ENCODE measurements around the gene DKC1. TPM values are rescaled to one million over a fixed set of nuclear protein-coding genes. Genes with fewer than 3 reads are reported as not detected.

The DKC1 gene
- total and polyA plus RNA-seq, 2 of the 13 experiments (the other 11 are each of a cell fraction or from before 2014, with no cell fraction given) = 61.6 to 102 TPM

DNA sequence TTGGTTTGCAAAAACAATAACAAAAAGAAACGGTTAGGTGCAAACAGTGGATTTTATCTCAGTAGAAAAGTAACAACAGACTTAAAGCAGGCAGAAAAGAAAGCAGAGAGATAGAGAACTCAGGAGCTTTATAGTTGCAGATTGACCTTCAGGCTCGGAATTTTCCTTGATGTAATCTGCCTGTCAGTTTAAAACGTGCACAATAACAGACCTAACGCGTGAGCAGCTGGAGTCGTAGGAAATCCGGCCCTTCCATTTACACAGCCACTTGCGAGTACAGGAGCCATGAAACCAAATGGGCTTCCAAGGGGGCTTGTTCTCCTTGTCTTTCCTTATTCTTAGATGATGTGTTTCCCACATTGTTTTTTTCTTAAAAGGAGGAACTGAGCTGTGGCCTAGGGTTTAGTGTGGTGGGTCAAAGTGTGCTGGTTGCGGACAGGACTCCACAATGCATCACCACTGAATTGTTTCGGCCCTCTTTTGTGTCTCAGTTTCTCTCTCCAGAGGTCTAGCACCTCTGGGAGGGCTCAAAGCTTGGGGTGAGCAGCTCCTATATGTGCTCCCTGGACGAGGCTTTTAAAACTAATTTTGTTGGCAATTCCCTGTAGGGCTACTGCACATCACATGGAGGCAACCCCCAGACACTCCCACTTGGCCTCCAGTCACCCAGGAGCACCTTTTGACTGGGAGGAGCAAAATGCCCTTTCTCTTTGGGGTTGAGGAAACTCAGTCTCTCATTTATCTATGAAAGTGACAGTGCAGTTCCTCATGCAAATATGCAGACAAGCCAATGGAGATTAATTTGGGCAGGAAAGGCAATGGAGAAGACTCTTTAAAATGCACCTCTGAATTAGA is 56.5 kb downstream of the DKC1 start:
- FAIRE-seq (no peak), DNase-seq (ENCODE audit: low spot score) (no peak), ATAC-seq (no peak)
- CTCF ChIA-PET (ENCODE audit: low intra/inter-chr PET ratio, low total read pairs) = no interaction called here
- intact Hi-C loops (cut with micrococcal nuclease; ENCODE audit: unreplicated experiment) = no loop called here
- WGBS (ENCODE audit: low lambda C conversion rate) = 0% methylated on average over 9 of the region's 11 CpGs
- H3K4me1 ChIP-seq (ENCODE audit: insufficient read depth, low read length) = peaks cover 8% of the 10 kb centered on the region
- H3K9ac ChIP-seq (ENCODE audit: insufficient read depth, low read depth, low read length) = no peak overlapping the region
- H3K27me3 ChIP-seq (ENCODE audit: control insufficient read depth in 1 of 2, insufficient read depth in 2 of 2, low read length in 2 of 2) = no peaks in the 10 kb centered on the region
- H3K79me2 ChIP-seq (ENCODE audit: insufficient read depth, low read length) = no peaks in the 10 kb centered on the region
- no TSS peak for BruUV-seq (replicated peaks)
- no peaks in the 10 kb centered on the region for H3K36me3 ChIP-seq (replicated peaks in 1 of 2; ENCODE audit: control insufficient read depth in 1 of 2, insufficient read depth in 2 of 2, low read length in 2 of 2)
- no peak overlapping the region for H3K4me3 ChIP-seq (replicated peaks in 1 of 3; ENCODE audit: insufficient read depth in 1 of 3, low read depth in 2 of 3, low read length in 3 of 3)
- peak overlapping the region; percentile 39 for H3K4me2 ChIP-seq (ENCODE audit: low read depth, low read length)
- POLR2A ChIA-PET = interaction anchor here (1.5 kb wide), 1 partner anchor 14 kb away, joined by 3 read pairs; the partner anchor contains the start of gene MPP1
- no peak overlapping the region for H3K27ac ChIP-seq (ENCODE audit: extremely low read length, insufficient read depth, low read length)
- no peaks in the 10 kb centered on the region for H4K20me1 ChIP-seq (ENCODE audit: insufficient read depth, low read length)
- in situ Hi-C loops (cut with HindIII; ENCODE audit: extremely low pct_ligation_motif_present, low pct_unique_long_range_greater_than_20kb) = no loop called here
- H2AFZ ChIP-seq (ENCODE audit: low read length) = no peak overlapping the region
- H3K9me3 ChIP-seq (ENCODE audit: low read length) = no peaks in the 10 kb centered on the region
- no peak for TF ChIP-seq MXI1 (IDR thresholded peaks at IDR 0.05; ENCODE audit: borderline replicate concordance, low read depth, low read length)
- TF ChIP-seq, protein P1, sequence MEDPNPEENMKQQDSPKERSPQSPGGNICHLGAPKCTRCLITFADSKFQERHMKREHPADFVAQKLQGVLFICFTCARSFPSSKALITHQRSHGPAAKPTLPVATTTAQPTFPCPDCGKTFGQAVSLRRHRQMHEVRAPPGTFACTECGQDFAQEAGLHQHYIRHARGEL (CRISPR knock-in tag; IDR thresholded peaks at IDR 0.05) = no peak
- no peak for TF ChIP-seq ZNF263 (CRISPR knock-in tag; IDR thresholded peaks at IDR 0.05)
- TF ChIP-seq ZNF891 (CRISPR knock-in tag; IDR thresholded peaks at IDR 0.05) = no peak
- TF ChIP-seq MLX (CRISPR knock-in tag; IDR thresholded peaks at IDR 0.05) = no peak

DNA sequence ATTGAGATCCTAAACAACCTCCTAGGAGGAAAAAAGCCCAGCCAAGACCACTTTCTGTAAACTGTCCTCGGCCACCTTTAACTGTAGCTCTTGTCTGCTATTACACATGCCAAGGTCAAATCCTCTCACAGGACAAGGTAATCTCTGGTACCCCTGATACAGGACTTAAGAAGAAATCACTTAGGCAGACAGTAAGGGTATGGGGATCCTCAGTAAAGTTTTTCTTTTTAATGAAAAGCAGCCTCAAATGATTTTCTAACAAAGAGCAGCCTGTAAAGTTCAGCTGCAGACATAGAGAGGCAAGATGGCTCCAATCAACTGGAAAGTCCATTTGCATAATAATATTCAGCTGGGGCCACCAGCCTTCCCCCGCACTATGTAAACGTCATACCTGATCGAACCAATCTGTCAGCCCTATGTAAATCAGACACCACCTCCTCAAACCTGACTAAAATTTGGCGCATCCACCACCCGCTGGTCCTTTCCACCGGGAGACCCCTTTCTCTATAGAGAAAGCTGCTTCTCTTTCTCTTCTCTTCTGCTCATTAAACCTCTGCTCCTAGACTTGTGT is 57.2 kb downstream of the DKC1 start:
- H2AFZ ChIP-seq (ENCODE audit: low read length) = no peak overlapping the region
- H3K27me3 ChIP-seq (ENCODE audit: control insufficient read depth in 1 of 2, insufficient read depth in 2 of 2, low read length in 2 of 2) = no peaks in the 10 kb centered on the region
- H3K4me3 ChIP-seq (replicated peaks in 1 of 3; ENCODE audit: insufficient read depth in 1 of 3, low read depth in 2 of 3, low read length in 3 of 3) = no peak overlapping the region
- H3K79me2 ChIP-seq (ENCODE audit: insufficient read depth, low read length) = no peaks in the 10 kb centered on the region
- H4K20me1 ChIP-seq (ENCODE audit: insufficient read depth, low read length) = no peaks in the 10 kb centered on the region
- no peak overlapping the region for H3K27ac ChIP-seq (ENCODE audit: extremely low read length, insufficient read depth, low read length)
- DNase-seq (ENCODE audit: low spot score) = no peak
- intact Hi-C loops (cut with micrococcal nuclease; ENCODE audit: unreplicated experiment) = no loop called here
- H3K9me3 ChIP-seq (ENCODE audit: low read length) = no peaks in the 10 kb centered on the region
- H3K9ac ChIP-seq (ENCODE audit: insufficient read depth, low read depth, low read length) = no peak overlapping the region
- H3K36me3 ChIP-seq (replicated peaks in 1 of 2; ENCODE audit: control insufficient read depth in 1 of 2, insufficient read depth in 2 of 2, low read length in 2 of 2) = no peaks in the 10 kb centered on the region
- H3K4me2 ChIP-seq (ENCODE audit: low read depth, low read length) = no peak overlapping the region
- WGBS (ENCODE audit: low lambda C conversion rate) = 91% methylated on average over 5 of the region's 7 CpGs
- no peak for ATAC-seq
- CTCF ChIA-PET (ENCODE audit: low intra/inter-chr PET ratio, low total read pairs) = no interaction called here
- in situ Hi-C loops (cut with HindIII; ENCODE audit: extremely low pct_ligation_motif_present, low pct_unique_long_range_greater_than_20kb) = no loop called here
- peaks cover 8% of the 10 kb centered on the region for H3K4me1 ChIP-seq (ENCODE audit: insufficient read depth, low read length)
- POLR2A ChIA-PET = no interaction called here
- no peak for FAIRE-seq
- no TSS peak for BruUV-seq (replicated peaks)
- TF ChIP-seq KMT2B (CRISPR knock-in tag; IDR thresholded peaks at IDR 0.05) (no peak), NR2F2 (IDR thresholded peaks at IDR 0.05; ENCODE audit: borderline replicate concordance, low read depth) (no peak), ZNF687 (CRISPR knock-in tag; IDR thresholded peaks at IDR 0.05) (no peak), ZFP90 (CRISPR knock-in tag; IDR thresholded peaks at IDR 0.05; ENCODE audit: borderline replicate concordance) (no peak), SOX6 (IDR thresholded peaks at IDR 0.05) (no peak), SOX6 (CRISPR knock-in tag; IDR thresholded peaks at IDR 0.05) (no peak), NFKBIZ (CRISPR knock-in tag; IDR thresholded peaks at IDR 0.05) (no peak), ZFYVE20 (CRISPR knock-in tag; IDR thresholded peaks at IDR 0.05; ENCODE audit: borderline replicate concordance, low read depth) (no peak)

All from HepG2 (cell line).